ENCODE results near the gene POMC. TPM values are rescaled to one million over a fixed set of nuclear protein-coding genes. Genes with fewer than 3 reads are reported as not detected.

The POMC gene
- total and polyA plus RNA-seq, 8 donors = 0.89 to 4.6 (median 3.2) TPM; not detected in 2

DNA sequence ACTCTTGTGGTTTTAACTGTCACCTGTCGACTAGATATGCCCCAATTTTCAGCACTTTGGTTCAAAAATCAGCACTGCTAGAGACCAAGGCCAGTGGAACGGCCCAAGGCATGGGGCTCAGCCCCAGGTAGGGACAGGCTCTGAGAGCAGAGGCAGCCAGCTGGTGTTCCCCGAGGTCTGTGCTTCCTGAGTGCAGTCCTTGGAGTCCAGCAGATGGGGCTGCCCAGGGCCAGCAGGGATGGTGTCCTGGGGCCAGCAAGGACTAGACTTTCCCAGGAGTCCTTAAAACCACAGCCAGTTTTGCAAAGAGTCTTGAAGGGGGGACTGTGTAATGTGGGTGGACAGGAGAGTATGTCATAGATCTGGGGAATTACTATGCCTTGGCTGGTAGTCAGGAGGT, 56.3 kb downstream of the POMC start:
- intact Hi-C loops (cut with DNase I; ENCODE audit: low total_unique reads) = no loop called here
- TF ChIP-seq EP300 (IDR thresholded peaks at IDR 0.05) (no peak), CTCF (IDR thresholded peaks at IDR 0.05) (no peak), POLR2AphosphoS5 (IDR thresholded peaks at IDR 0.05) (no peak), POLR2A (IDR thresholded peaks at IDR 0.05) (no peak)
- 72 to 90% (median 87%) methylated on average over 3 of the region's 3 CpGs for WGBS, 5 donors

More for the DNA sequence above, 56.3 kb downstream of the POMC start:
- no peaks in the 10 kb centered on the region for H3K36me3 ChIP-seq
- H3K9me3 ChIP-seq = no peaks in the 10 kb centered on the region
- H3K4me1 ChIP-seq = no peaks in the 10 kb centered on the region
- DNase-seq = no peak
- H3K27ac ChIP-seq = no peak overlapping the region
- H3K27me3 ChIP-seq = no peaks in the 10 kb centered on the region
- no peak overlapping the region for H3K4me3 ChIP-seq

Other genes starting within 250 kb of the POMC start
- 100 to 1,000 TPM in 1 of 5 donors, 10 to 100 TPM in 4; 11.6 to 339 (median 32.2) TPM for gene ADCY3, start 248.3 kb downstream of the POMC start, total RNA-seq
- gene ADCY3, start 248.3 kb downstream of the POMC start, polyA plus RNA-seq = 10 to 100 TPM in 2 of 3 donors, 1 to 10 TPM in 1; 5.2 to 21.7 (median 11.8) TPM
- 10 to 100 TPM in 2 of 5 donors, 1 to 10 TPM in 2, under 1 TPM in 1; under 0.01 to 59.8 (median 4.9) TPM for gene DNAJC27, start 196.6 kb downstream of the POMC start, total RNA-seq
- gene DNAJC27, start 196.6 kb downstream of the POMC start, polyA plus RNA-seq = 1 to 10 TPM; 1.5 to 2.1 (median 1.7) TPM
- 1 to 10 TPM in 3 of 5 donors, under 1 TPM in 1, not detected in 1; 0.58 to 4.5 (median 2.0) TPM for gene EFR3B, start 126.5 kb downstream of the POMC start, total RNA-seq
- under 1 TPM; 0.10 to 0.31 (median 0.15) TPM for gene EFR3B, start 126.5 kb downstream of the POMC start, polyA plus RNA-seq
- 10 to 100 TPM in 4 of 5 donors, 1 to 10 TPM in 1; 6.4 to 47.4 (median 21.9) TPM for gene DNMT3A, start 173.3 kb upstream of the POMC start, total RNA-seq
- 10 to 100 TPM in 1 of 3 donors, 1 to 10 TPM in 2; 3.4 to 10.1 (median 5.1) TPM for gene DNMT3A, start 173.3 kb upstream of the POMC start, polyA plus RNA-seq